Activated T-cell treated with anti-CD3 and anti-CD28 coated beads, Interleukin-2, amount 50 U/mL, for 4 hours (primary cell): ENCODE measurements around the gene HDHD5. TPM values are rescaled to one million over a fixed set of nuclear protein-coding genes. Genes with fewer than 3 reads are reported as not detected.

ENCODE experiments used
- ATAC-seq, 2 donors: fragments of 200-7000 bp; cut with Tn5 transposase; one replicate each; pipeline ENCODE4 v1.10.0; 2021
- DNase-seq: peaks from one replicate; pipeline ENCODE4 v3.0.0-alpha.2; 2020
- H3K27me3 Mint-ChIP-seq: one replicate; pipeline ENCODE4 v1.8.0; 2021; ENCODE audit warnings: low read depth, mixed read lengths
- H3K36me3 Mint-ChIP-seq: one replicate; pipeline ENCODE4 v1.8.0; 2022; ENCODE audit warnings: mixed read lengths; ENCODE audit not compliant: insufficient read depth
- H3K4me1 Mint-ChIP-seq: one replicate; pipeline ENCODE4 v1.8.0; 2021; ENCODE audit warnings: low read depth, mixed read lengths
- H3K4me3 Mint-ChIP-seq: one replicate; pipeline ENCODE4 v1.8.0; 2021; ENCODE audit warnings: mild to moderate bottlenecking, moderate library complexity, mixed read lengths
- H3K9me3 Mint-ChIP-seq: one replicate; pipeline ENCODE4 v1.8.0; 2021; ENCODE audit warnings: mixed read lengths
- total RNA-seq, 3 donors: library from RNA; stranded (reverse); gene quantifications; one replicate each; pipeline ENCODE4 v1.2.1, GENCODE V29; 2021

HDHD5 gene
- total RNA-seq, result 10 to 100 TPM; 56.2 to 69.1 (median 68.3) TPM

- Mint-ChIP-seq H3K36me3 (peaks cover 6% of the 10 kb centered on the region), H3K27me3 (no peaks in the 10 kb centered on the region), H3K9me3 (no peaks in the 10 kb centered on the region), H3K4me3 (peak within 1 kb of the TSS; percentile 85), H3K4me1 (peaks cover 33% of the 10 kb centered on the region)
- peak; percentile 88 to 90 for ATAC-seq
- peak; percentile 88 for DNase-seq
Measured at GRCh38 chr22:17158568-17159503, at the start of gene HDHD5. HDHD5 (minus strand) TSS chr22:17159277; CDS start chr22:17159251, 26 bp downstream.

- Mint-ChIP-seq H3K4me3 (no peak overlapping the region), H3K27me3 (no peaks in the 10 kb centered on the region), H3K36me3 (peaks cover 19% of the 10 kb centered on the region), H3K4me1 (peaks cover 8% of the 10 kb centered on the region), H3K9me3 (no peaks in the 10 kb centered on the region)
- DNase-seq, result no peak
- ATAC-seq, result no peak
Measured at GRCh38 chr22:17205432-17205831, 46.4 kb upstream of the HDHD5 start.

- H3K27me3 Mint-ChIP-seq, result no peaks in the 10 kb centered on the region
- no peak overlapping the region for H3K4me3 Mint-ChIP-seq
- no peak for ATAC-seq
- peaks cover 3% of the 10 kb centered on the region for H3K4me1 Mint-ChIP-seq
- no peak for DNase-seq
- no peaks in the 10 kb centered on the region for H3K9me3 Mint-ChIP-seq
- H3K36me3 Mint-ChIP-seq, result peaks cover 21% of the 10 kb centered on the region
Measured at GRCh38 chr22:17201285-17201945, 42.3 kb upstream of the HDHD5 start.

- no peak overlapping the region for H3K4me3 Mint-ChIP-seq
- H3K36me3 Mint-ChIP-seq, result peaks cover 21% of the 10 kb centered on the region
Measured at GRCh38 chr22:17199003-17199731, 40.1 kb upstream of the HDHD5 start.

GRCh38 chr22:17198170-17199002, 39.3 kb upstream of the HDHD5 start:
- H3K4me3 Mint-ChIP-seq, result no peak overlapping the region
- H3K27me3 Mint-ChIP-seq, result no peaks in the 10 kb centered on the region
- peaks cover 4% of the 10 kb centered on the region for H3K4me1 Mint-ChIP-seq
- ATAC-seq, result no peak
- peaks cover 18% of the 10 kb centered on the region for H3K36me3 Mint-ChIP-seq
- no peaks in the 10 kb centered on the region for H3K9me3 Mint-ChIP-seq
- no peak for DNase-seq

More at GRCh38 chr22:17199003-17199731, 40.1 kb upstream of the HDHD5 start:
- Mint-ChIP-seq H3K4me1 (peaks cover 4% of the 10 kb centered on the region), H3K9me3 (no peaks in the 10 kb centered on the region), H3K27me3 (no peaks in the 10 kb centered on the region)
- DNase-seq (no peak), ATAC-seq (no peak)

- Mint-ChIP-seq H3K27me3 (no peaks in the 10 kb centered on the region), H3K4me1 (peaks cover 1% of the 10 kb centered on the region), H3K4me3 (no peak overlapping the region), H3K36me3 (peaks cover 4% of the 10 kb centered on the region), H3K9me3 (no peaks in the 10 kb centered on the region)
- ATAC-seq (no peak), DNase-seq (no peak)
Measured at GRCh38 chr22:17194213-17194612, 35.1 kb upstream of the HDHD5 start.

GRCh38 chr22:17192186-17192585, 33.1 kb upstream of the HDHD5 start:
- no peak for ATAC-seq
- no peak for DNase-seq
- no peaks in the 10 kb centered on the region for H3K36me3 Mint-ChIP-seq
- no peaks in the 10 kb centered on the region for H3K9me3 Mint-ChIP-seq
- H3K4me1 Mint-ChIP-seq, result peaks cover 1% of the 10 kb centered on the region
- H3K4me3 Mint-ChIP-seq, result no peak overlapping the region
- no peaks in the 10 kb centered on the region for H3K27me3 Mint-ChIP-seq

- no peaks in the 10 kb centered on the region for H3K36me3 Mint-ChIP-seq
- H3K4me3 Mint-ChIP-seq, result no peak overlapping the region
- H3K9me3 Mint-ChIP-seq, result no peaks in the 10 kb centered on the region
- H3K27me3 Mint-ChIP-seq, result no peaks in the 10 kb centered on the region
- DNase-seq (no peak), ATAC-seq (no peak)
- H3K4me1 Mint-ChIP-seq, result peaks cover 1% of the 10 kb centered on the region
Measured at GRCh38 chr22:17191163-17191784, 32.2 kb upstream of the HDHD5 start.

- no peak for DNase-seq
- Mint-ChIP-seq H3K4me1 (peaks cover 1% of the 10 kb centered on the region), H3K36me3 (peaks cover 4% of the 10 kb centered on the region), H3K9me3 (no peaks in the 10 kb centered on the region), H3K27me3 (no peaks in the 10 kb centered on the region), H3K4me3 (no peak overlapping the region)
- no peak for ATAC-seq
Measured at GRCh38 chr22:17190702-17191101, 31.6 kb upstream of the HDHD5 start.

GRCh38 chr22:17176715-17177114, 17.6 kb upstream of the HDHD5 start:
- H3K27me3 Mint-ChIP-seq, result no peaks in the 10 kb centered on the region
- DNase-seq, result no peak
- no peaks in the 10 kb centered on the region for H3K4me1 Mint-ChIP-seq

GRCh38 chr22:17172029-17172833, 13.2 kb upstream of the HDHD5 start:
- no peak for ATAC-seq
- peak overlapping the region; percentile 73 for H3K4me3 Mint-ChIP-seq
- H3K9me3 Mint-ChIP-seq, result no peaks in the 10 kb centered on the region
- peaks cover 3% of the 10 kb centered on the region for H3K4me1 Mint-ChIP-seq
- H3K27me3 Mint-ChIP-seq, result no peaks in the 10 kb centered on the region
- no peaks in the 10 kb centered on the region for H3K36me3 Mint-ChIP-seq
- DNase-seq, result no peak

More at GRCh38 chr22:17176715-17177114, 17.6 kb upstream of the HDHD5 start:
- no peak for ATAC-seq
- Mint-ChIP-seq H3K9me3 (no peaks in the 10 kb centered on the region), H3K36me3 (peaks cover 14% of the 10 kb centered on the region), H3K4me3 (no peak overlapping the region)

- Mint-ChIP-seq H3K27me3 (no peaks in the 10 kb centered on the region), H3K4me1 (peaks cover 3% of the 10 kb centered on the region), H3K36me3 (no peaks in the 10 kb centered on the region), H3K4me3 (peak overlapping the region; percentile 87), H3K9me3 (no peaks in the 10 kb centered on the region)
- peak; percentile 75 for DNase-seq
- peak; percentile 89 to 94 for ATAC-seq
Measured at GRCh38 chr22:17171153-17172028, 12.3 kb upstream of the HDHD5 start.
